DOHH2 (cell line): ENCODE data around the gene SCLY.

Experiments
- CTCF ChIP-seq: fragments of 200-600 bp; sonication (generic); IDR thresholded peaks from one replicate; pipeline ENCODE4 v1.5.1; 2014; ENCODE audit warnings: antibody characterized with exemption, mild to moderate bottlenecking, low read depth, low read length; ENCODE audit not compliant: poor library complexity, severe bottlenecking
- EZH2phosphoT487 ChIP-seq: fragments of 200-600 bp; sonication (generic); IDR thresholded peaks from 2 replicates; pipeline ENCODE4 v1.6.1; 2017; ENCODE audit warnings: borderline replicate concordance, mild to moderate bottlenecking, antibody characterized with exemption, low read length, moderate library complexity, mixed read lengths

DNA sequence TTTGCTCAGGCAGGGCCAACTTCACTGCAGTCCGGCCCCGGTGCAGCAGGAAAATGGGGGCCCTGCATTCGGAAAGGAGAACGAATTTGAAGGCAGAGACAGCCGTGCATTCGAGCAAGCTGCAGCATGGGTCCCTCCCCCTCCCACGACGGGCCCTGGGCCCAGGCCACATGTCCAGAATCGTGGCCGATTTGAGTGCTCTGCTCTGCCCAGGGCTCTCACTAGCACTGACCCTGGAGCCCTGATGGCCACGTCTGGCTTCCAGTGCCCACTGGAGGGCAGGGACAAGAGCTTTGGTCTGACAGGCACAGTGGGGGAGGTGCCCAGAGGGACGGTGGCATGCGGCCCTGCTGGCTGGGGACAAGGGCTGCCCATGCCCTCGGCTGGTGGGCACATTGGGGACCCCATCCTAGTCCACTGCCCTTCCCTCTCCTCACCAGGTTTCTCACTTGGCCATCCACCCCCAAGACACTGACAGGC is 63.2 kb downstream of the SCLY start:
- TF ChIP-seq CTCF (no peak), EZH2phosphoT487 (no peak)
